GM21423 (cell line): ENCODE data around the gene FCN2.

ENCODE experiments used
- ATAC-seq: cut with Tn5 transposase; IDR thresholded peaks from one replicate; pipeline ENCODE4 v1.9.1; 2021; ENCODE audit warnings: mild to moderate bottlenecking, moderate library complexity; ENCODE audit not compliant: unreplicated experiment

FCN2 gene

GRCh38 chr9:134880484-134881312, at the start of gene FCN2:
FCN2 (plus strand) TSS chr9:134880810; CDS start chr9:134880822, 12 bp downstream.
- ATAC-seq = no peak

- ATAC-seq = no peak
Measured at GRCh38 chr9:134830926-134831720, 49.5 kb upstream of the FCN2 start.

- ATAC-seq = no peak
Measured at GRCh38 chr9:134832471-134832870, 48.1 kb upstream of the FCN2 start.

GRCh38 chr9:134833294-134833880, 47.2 kb upstream of the FCN2 start:
- ATAC-seq = no peak

- ATAC-seq = no peak
Measured at GRCh38 chr9:134834217-134834956, 46.2 kb upstream of the FCN2 start.

GRCh38 chr9:134834957-134835419, 45.6 kb upstream of the FCN2 start:
- no peak for ATAC-seq

- ATAC-seq = no peak
Measured at GRCh38 chr9:134835448-134835847, 45.2 kb upstream of the FCN2 start.

GRCh38 chr9:134835987-134836386, 44.6 kb upstream of the FCN2 start:
- ATAC-seq = no peak

- no peak for ATAC-seq
Measured at GRCh38 chr9:134836406-134836970, 44.1 kb upstream of the FCN2 start.

- no peak for ATAC-seq
Measured at GRCh38 chr9:134837529-134837928, 43.1 kb upstream of the FCN2 start.

- ATAC-seq = no peak
Measured at GRCh38 chr9:134838651-134839454, 41.8 kb upstream of the FCN2 start.

- ATAC-seq = no peak
Measured at GRCh38 chr9:134839455-134840125, 41.0 kb upstream of the FCN2 start.

- ATAC-seq = no peak
Measured at GRCh38 chr9:134840511-134840910, 40.1 kb upstream of the FCN2 start.

GRCh38 chr9:134841180-134841904, 39.3 kb upstream of the FCN2 start:
- ATAC-seq = no peak

GRCh38 chr9:134842321-134842720, 38.3 kb upstream of the FCN2 start:
- no peak for ATAC-seq

GRCh38 chr9:134843740-134844139, 36.9 kb upstream of the FCN2 start:
- ATAC-seq = no peak

- no peak for ATAC-seq
Measured at GRCh38 chr9:134844821-134845220, 35.8 kb upstream of the FCN2 start.

GRCh38 chr9:134846187-134846586, 34.4 kb upstream of the FCN2 start:
- no peak for ATAC-seq
